ENCODE measurements around the gene PTP4A1. TPM values are rescaled to one million over a fixed set of nuclear protein-coding genes. Genes with fewer than 3 reads are reported as not detected.

Gene PTP4A1
- total RNA-seq, 1 donor from 2014 or later = 31.3 TPM

GRCh38 chr6:63574554-63574900 lies 2.2 kb downstream of the PTP4A1 start:
- no peak for DNase-seq (ENCODE audit: low spot score)
- Histone ChIP-seq H2AFZ (replicated peaks) (no peak overlapping the region), H3K79me2 (ENCODE audit: low read depth) (peaks cover 78% of the 10 kb centered on the region), H3K36me3 (peaks cover 32% of the 10 kb centered on the region), H3K9me3 (ENCODE audit: low read depth) (no peaks in the 10 kb centered on the region), H3K4me1 (peaks cover 24% of the 10 kb centered on the region), H3F3A (ENCODE audit: low read depth) (peaks cover 33% of the 10 kb centered on the region), H3K4me3 (peak overlapping the region; percentile 95), H3K9ac (no peak overlapping the region), H3K27ac (no peak overlapping the region), H3K4me2 (peak overlapping the region; percentile 82), H3K27me3 (no peaks in the 10 kb centered on the region), H4K20me1 (ENCODE audit: low read depth) (peaks cover 49% of the 10 kb centered on the region)
- Mint-ChIP-seq H3K4me1 (peaks cover 27% of the 10 kb centered on the region), H3K27ac (no peak overlapping the region), H3K27me3 (ENCODE audit: insufficient read depth, low read depth) (no peaks in the 10 kb centered on the region), H3K4me3 (peak overlapping the region; percentile 98), H3K9me3 (no peaks in the 10 kb centered on the region), H3K36me3 (peaks cover 15% of the 10 kb centered on the region)
- no peak for TF ChIP-seq EZH2phosphoT487 (IDR thresholded peaks at IDR 0.05)

DNA sequence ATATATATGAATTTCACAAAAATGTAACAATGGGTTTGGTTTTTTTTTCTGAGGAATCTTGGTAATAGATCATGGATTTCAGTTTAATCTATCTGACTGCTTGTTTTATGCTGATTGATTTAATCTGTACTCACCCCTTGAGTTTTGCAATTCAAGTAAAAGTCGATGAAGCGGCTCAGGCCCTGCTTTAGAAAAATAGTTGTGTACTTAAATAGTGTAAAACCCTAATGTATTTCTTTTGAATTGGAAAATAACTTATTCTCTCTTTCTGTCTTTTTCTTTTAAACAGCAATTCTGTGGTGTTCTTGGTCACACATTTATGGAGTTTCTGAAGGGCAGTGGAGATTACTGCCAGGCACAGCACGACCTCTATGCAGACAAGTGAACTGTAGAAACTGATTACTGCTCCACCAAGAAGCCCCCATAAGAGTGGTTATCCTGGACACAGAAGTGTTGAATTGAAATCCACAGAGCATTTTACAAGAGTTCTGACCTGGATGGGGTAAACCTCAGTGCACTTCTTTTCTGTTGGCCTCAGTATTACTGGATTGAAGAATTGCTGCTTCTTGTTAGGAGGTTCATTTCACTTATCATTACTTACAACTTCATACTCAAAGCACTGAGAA lies 4.0 kb downstream of the PTP4A1 start:
- peaks cover 29% of the 10 kb centered on the region for H3K36me3 Mint-ChIP-seq
- H3K79me2 ChIP-seq (ENCODE audit: low read depth) = peaks cover 79% of the 10 kb centered on the region
- no peak overlapping the region for H3K27ac ChIP-seq
- no peak for TF ChIP-seq EZH2 (IDR thresholded peaks at IDR 0.05)
- DNase-seq (ENCODE audit: low spot score) = no peak
- peaks cover 25% of the 10 kb centered on the region for H3K4me1 Mint-ChIP-seq
- H3K36me3 ChIP-seq = peaks cover 49% of the 10 kb centered on the region
- peaks cover 59% of the 10 kb centered on the region for H4K20me1 ChIP-seq (ENCODE audit: low read depth)
- no peak overlapping the region for H3K4me3 ChIP-seq
- no peak overlapping the region for H3K9ac ChIP-seq
- H2AFZ ChIP-seq (replicated peaks) = no peak overlapping the region
- H3K27ac Mint-ChIP-seq = no peak overlapping the region
- H3K4me3 Mint-ChIP-seq = no peak overlapping the region
- H3K9me3 ChIP-seq (ENCODE audit: low read depth) = no peaks in the 10 kb centered on the region
- peaks cover 21% of the 10 kb centered on the region for H3K4me1 ChIP-seq
- H3K27me3 ChIP-seq = no peaks in the 10 kb centered on the region
- H3K4me2 ChIP-seq = peak overlapping the region; percentile 82
- no peaks in the 10 kb centered on the region for H3K9me3 Mint-ChIP-seq
- peaks cover 45% of the 10 kb centered on the region for H3F3A ChIP-seq (ENCODE audit: low read depth)
- no peaks in the 10 kb centered on the region for H3K27me3 Mint-ChIP-seq (ENCODE audit: insufficient read depth, low read depth)

DNA sequence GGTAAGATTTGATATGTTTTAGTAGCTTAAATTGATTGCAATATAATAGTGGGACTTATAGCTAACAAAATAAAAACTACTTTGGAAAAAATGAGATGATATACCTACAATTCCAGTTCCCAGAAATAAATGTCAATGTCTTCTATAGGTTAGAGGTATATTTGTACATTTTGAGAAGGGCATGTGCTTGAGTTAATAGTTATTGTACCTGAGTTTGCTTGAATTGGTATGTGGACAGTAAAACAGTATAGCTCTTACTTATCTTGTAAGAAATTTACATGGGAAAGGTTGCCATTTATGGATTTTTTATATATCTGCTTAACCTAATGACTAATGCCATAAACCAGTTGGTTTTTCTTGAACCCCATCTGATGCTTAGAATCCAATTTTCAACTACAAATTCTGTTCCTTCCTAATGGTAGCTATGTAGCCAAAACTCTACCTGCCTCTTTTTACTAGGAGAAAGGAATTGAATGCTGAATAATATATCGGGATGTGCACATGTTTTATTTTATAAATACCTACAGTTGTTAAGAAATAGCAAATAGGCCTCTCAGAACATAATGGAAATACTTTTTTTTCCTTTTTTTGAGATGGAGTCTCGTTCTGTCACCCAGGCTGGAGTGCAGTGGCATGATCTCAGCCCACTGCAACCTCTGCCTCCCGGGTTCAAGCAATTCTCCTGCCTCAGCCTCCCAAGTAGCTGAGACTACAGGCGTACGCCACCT lies 4.9 kb downstream of the PTP4A1 start:
- Mint-ChIP-seq H3K27ac (no peak overlapping the region), H3K27me3 (ENCODE audit: insufficient read depth, low read depth) (no peaks in the 10 kb centered on the region), H3K9me3 (no peaks in the 10 kb centered on the region), H3K36me3 (peaks cover 31% of the 10 kb centered on the region), H3K4me1 (peaks cover 20% of the 10 kb centered on the region), H3K4me3 (no peak overlapping the region)
- no peak overlapping the region for H3K4me2 ChIP-seq
- no peaks in the 10 kb centered on the region for H3K9me3 ChIP-seq (ENCODE audit: low read depth)
- peaks cover 54% of the 10 kb centered on the region for H3K36me3 ChIP-seq
- no peak overlapping the region for H3K4me3 ChIP-seq
- H3K79me2 ChIP-seq (ENCODE audit: low read depth) = peaks cover 76% of the 10 kb centered on the region
- peaks cover 47% of the 10 kb centered on the region for H3F3A ChIP-seq (ENCODE audit: low read depth)
- H3K9ac ChIP-seq = no peak overlapping the region
- H2AFZ ChIP-seq (replicated peaks) = no peak overlapping the region
- TF ChIP-seq, protein P1, sequence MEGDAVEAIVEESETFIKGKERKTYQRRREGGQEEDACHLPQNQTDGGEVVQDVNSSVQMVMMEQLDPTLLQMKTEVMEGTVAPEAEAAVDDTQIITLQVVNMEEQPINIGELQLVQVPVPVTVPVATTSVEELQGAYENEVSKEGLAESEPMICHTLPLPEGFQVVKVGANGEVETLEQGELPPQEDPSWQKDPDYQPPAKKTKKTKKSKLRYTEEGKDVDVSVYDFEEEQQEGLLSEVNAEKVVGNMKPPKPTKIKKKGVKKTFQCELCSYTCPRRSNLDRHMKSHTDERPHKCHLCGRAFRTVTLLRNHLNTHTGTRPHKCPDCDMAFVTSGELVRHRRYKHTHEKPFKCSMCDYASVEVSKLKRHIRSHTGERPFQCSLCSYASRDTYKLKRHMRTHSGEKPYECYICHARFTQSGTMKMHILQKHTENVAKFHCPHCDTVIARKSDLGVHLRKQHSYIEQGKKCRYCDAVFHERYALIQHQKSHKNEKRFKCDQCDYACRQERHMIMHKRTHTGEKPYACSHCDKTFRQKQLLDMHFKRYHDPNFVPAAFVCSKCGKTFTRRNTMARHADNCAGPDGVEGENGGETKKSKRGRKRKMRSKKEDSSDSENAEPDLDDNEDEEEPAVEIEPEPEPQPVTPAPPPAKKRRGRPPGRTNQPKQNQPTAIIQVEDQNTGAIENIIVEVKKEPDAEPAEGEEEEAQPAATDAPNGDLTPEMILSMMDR (IDR thresholded peaks at IDR 0.05) = no peak
- TF ChIP-seq EZH2phosphoT487 (IDR thresholded peaks at IDR 0.05) = no peak
- no peak for TF ChIP-seq EZH2 (IDR thresholded peaks at IDR 0.05)
- H3K4me1 ChIP-seq = peaks cover 16% of the 10 kb centered on the region
- H3K27ac ChIP-seq = no peak overlapping the region
- H4K20me1 ChIP-seq (ENCODE audit: low read depth) = peaks cover 60% of the 10 kb centered on the region
- DNase-seq (ENCODE audit: low spot score) = no peak
- no peaks in the 10 kb centered on the region for H3K27me3 ChIP-seq

GRCh38 chr6:63578757-63579156 lies 6.5 kb downstream of the PTP4A1 start:
- H3K4me1 ChIP-seq = peaks cover 16% of the 10 kb centered on the region
- H3K9ac ChIP-seq = no peak overlapping the region
- Mint-ChIP-seq H3K27me3 (ENCODE audit: insufficient read depth, low read depth) (no peaks in the 10 kb centered on the region), H3K4me1 (peaks cover 18% of the 10 kb centered on the region), H3K36me3 (peaks cover 34% of the 10 kb centered on the region), H3K27ac (no peak overlapping the region), H3K9me3 (no peaks in the 10 kb centered on the region), H3K4me3 (no peak overlapping the region)
- TF ChIP-seq, protein P1 (IDR thresholded peaks at IDR 0.05) = no peak
- TF ChIP-seq EZH2 (IDR thresholded peaks at IDR 0.05) (no peak), EZH2phosphoT487 (IDR thresholded peaks at IDR 0.05) (no peak)
- no peaks in the 10 kb centered on the region for H3K9me3 ChIP-seq (ENCODE audit: low read depth)
- peaks cover 62% of the 10 kb centered on the region for H3K79me2 ChIP-seq (ENCODE audit: low read depth)
- peaks cover 54% of the 10 kb centered on the region for H3K36me3 ChIP-seq
- no peaks in the 10 kb centered on the region for H3K27me3 ChIP-seq
- peaks cover 64% of the 10 kb centered on the region for H4K20me1 ChIP-seq (ENCODE audit: low read depth)
- peaks cover 55% of the 10 kb centered on the region for H3F3A ChIP-seq (ENCODE audit: low read depth)
- H2AFZ ChIP-seq (replicated peaks) = no peak overlapping the region
- no peak overlapping the region for H3K4me3 ChIP-seq
- H3K4me2 ChIP-seq = no peak overlapping the region
- no peak for DNase-seq (ENCODE audit: low spot score)
- H3K27ac ChIP-seq = no peak overlapping the region
